ENCODE data around the gene LRRC2.

DNA sequence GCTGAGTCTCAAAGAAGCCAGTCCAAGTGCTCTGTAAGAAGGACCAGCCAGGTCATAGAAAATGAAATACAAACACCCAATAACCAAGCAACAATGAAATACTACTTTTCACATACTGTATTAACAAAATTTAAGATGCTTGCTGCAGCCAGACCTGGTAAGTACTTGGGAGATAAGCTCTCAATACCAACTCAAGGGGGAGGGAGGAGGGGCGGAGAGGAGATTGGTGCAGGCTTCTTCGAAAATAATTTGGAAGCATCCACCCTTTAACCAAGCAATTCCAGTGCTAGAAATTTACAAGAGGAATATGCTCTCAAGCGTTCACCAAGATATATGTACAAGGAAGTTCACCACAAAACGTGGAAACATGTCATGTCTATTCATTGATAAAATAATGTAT is 7.6 kb upstream of the LRRC2 start:
- TF ChIP-seq CTCF (IDR thresholded peaks at IDR 0.05): no peak
- no peak for TF ChIP-seq ZFX (IDR thresholded peaks at IDR 0.05; ENCODE audit: borderline replicate concordance)
